ENCODE results near the gene PDE1C. TPM values are rescaled to one million over a fixed set of nuclear protein-coding genes. Genes with fewer than 3 reads are reported as not detected.

Gene PDE1C
- total RNA-seq, 1 donor from 2014 or later: 181 TPM

DNA sequence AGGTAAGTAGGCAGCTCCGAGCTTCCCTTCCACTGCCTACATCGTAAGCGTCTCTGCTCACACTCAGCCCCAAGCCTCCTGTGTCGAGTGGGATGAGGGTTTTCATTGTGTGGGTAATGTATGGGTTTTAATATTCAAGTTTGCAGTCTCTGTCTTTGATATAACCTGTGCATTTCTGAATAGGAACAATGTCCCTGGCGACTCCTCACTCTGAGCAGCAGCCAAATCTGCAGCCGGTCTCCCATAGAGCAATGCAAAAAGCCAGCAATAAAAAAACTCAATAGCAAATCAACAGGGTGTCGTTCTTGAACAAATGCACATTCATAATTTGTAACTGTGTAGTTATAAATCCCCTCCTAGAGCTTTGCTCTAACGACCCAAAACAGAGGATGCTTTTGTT, 349.8 kb downstream of the PDE1C start:
- intact Hi-C loops (cut with DNase I): no loop called here
- DNase-seq (no peak), ATAC-seq (ENCODE audit: poor library complexity) (no peak)

- DNase-seq (no peak), ATAC-seq (ENCODE audit: poor library complexity) (no peak)
- intact Hi-C loops (cut with DNase I): no loop called here
These were observed 353.9 kb downstream of the PDE1C start for GRCh38 chr7:31716355-31716754.

DNA sequence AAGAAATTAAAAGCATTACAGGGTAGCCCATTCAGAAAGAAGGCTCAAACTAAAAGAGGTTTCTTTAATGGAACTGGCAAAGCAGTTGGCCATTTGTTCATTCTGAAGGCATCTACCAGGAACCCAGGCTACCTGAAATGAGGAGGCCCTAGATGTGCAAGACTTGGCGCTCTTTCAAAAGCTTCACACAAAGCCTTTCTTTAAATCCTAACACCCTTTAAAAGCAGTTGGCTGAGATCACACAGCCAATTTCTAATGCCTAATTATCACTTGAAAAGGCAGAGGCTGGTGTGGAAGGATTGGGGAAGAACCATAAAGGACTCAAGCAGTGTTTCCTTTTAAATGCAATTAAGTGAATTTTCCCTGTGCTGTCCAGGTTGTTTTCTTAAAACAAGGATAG, 360.0 kb downstream of the PDE1C start:
- intact Hi-C loops (cut with DNase I): no loop called here
- ATAC-seq (ENCODE audit: poor library complexity) (no peak), DNase-seq (no peak)

DNA sequence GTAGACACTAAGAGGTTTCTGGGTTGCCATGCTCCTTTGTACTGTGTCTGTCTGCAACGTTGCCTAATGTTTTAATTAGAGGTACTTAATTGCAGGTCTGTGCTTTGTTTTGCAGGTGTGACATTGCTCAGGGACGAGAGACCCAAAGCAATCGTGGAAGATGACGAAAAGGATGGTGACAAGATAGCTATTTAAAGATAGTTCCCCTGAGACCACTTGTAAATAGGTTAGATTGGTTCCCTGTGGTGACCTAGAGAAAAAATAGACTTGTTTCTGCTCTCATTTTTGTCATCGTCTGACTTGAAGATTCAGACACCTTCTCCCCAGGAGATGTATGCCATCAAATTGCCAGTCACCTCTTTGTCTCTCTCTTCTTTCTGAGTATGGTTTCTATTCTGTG, 363.1 kb downstream of the PDE1C start:
- ATAC-seq (ENCODE audit: poor library complexity) (no peak), DNase-seq (no peak)
- intact Hi-C loops (cut with DNase I): no loop called here

- intact Hi-C loops (cut with DNase I): no loop called here
- no peak for DNase-seq
- no peak for ATAC-seq (ENCODE audit: poor library complexity)
These were observed 364.8 kb downstream of the PDE1C start for GRCh38 chr7:31705377-31705776.

- ATAC-seq (ENCODE audit: poor library complexity) (no peak), DNase-seq (no peak)
- intact Hi-C loops (cut with DNase I): no loop called here
These were observed 367.9 kb downstream of the PDE1C start for GRCh38 chr7:31702354-31702753.
